ENCODE results near the gene HCAR2.

HCAR2 gene

GRCh38 chr12:122747224-122748135, 44.3 kb upstream of the HCAR2 start:
- Histone ChIP-seq H2AFZ (no peak overlapping the region), H3K36me3 (ENCODE audit: control insufficient read depth, insufficient read depth, low read length) (no peaks in the 10 kb centered on the region), H3K4me2 (ENCODE audit: low read length) (no peak overlapping the region), H3K27ac (no peak overlapping the region), H3K9ac (no peak overlapping the region), H3K9me3 (ENCODE audit: control insufficient read depth, low read length) (no peaks in the 10 kb centered on the region), H3K4me3 (ENCODE audit: low read depth, low read length) (no peak overlapping the region), H3K4me1 (no peaks in the 10 kb centered on the region), H3K27me3 (ENCODE audit: control insufficient read depth, insufficient read depth, low read length) (no peaks in the 10 kb centered on the region), H3K79me2 (no peaks in the 10 kb centered on the region)
- TF ChIP-seq, protein P1, sequence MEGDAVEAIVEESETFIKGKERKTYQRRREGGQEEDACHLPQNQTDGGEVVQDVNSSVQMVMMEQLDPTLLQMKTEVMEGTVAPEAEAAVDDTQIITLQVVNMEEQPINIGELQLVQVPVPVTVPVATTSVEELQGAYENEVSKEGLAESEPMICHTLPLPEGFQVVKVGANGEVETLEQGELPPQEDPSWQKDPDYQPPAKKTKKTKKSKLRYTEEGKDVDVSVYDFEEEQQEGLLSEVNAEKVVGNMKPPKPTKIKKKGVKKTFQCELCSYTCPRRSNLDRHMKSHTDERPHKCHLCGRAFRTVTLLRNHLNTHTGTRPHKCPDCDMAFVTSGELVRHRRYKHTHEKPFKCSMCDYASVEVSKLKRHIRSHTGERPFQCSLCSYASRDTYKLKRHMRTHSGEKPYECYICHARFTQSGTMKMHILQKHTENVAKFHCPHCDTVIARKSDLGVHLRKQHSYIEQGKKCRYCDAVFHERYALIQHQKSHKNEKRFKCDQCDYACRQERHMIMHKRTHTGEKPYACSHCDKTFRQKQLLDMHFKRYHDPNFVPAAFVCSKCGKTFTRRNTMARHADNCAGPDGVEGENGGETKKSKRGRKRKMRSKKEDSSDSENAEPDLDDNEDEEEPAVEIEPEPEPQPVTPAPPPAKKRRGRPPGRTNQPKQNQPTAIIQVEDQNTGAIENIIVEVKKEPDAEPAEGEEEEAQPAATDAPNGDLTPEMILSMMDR (IDR thresholded peaks at IDR 0.05): no peak

DNA sequence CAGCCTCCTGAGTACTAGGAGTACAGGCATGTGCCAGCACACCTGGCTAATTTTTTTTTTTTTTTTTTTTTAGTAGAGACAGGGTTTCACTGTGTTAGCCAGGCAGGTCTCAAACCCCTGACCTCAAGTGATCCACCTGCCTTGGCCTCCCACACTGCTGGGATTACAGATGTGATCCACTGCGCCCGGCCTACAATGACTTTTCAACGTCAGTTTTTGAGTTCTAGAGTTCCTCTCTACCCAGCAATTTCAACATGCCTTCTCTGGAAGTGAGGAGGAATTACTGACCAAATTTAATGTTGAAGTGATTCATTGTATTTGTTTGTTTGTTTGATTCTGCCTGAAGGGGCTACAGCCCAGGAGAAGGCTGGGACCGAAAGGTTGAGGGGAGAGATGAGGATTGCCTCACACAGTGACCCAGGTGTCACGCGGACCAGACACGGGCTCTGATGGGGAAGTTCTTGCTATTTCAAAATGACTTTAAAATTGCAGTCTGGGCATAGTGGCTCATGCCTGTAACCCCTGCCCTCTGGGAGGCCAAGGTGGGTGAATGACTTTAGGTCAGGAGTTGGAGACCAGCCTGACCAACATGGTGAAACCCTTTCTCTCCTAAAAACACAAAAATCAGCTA, 40.9 kb upstream of the HCAR2 start:
- Histone ChIP-seq H3K79me2 (no peaks in the 10 kb centered on the region), H3K9me3 (ENCODE audit: control insufficient read depth, low read length) (no peaks in the 10 kb centered on the region), H3K4me3 (ENCODE audit: low read depth, low read length) (no peak overlapping the region), H3K27me3 (ENCODE audit: control insufficient read depth, insufficient read depth, low read length) (no peaks in the 10 kb centered on the region), H3K4me1 (no peaks in the 10 kb centered on the region), H3K4me2 (ENCODE audit: low read length) (no peak overlapping the region), H3K9ac (no peak overlapping the region), H2AFZ (no peak overlapping the region), H3K36me3 (ENCODE audit: control insufficient read depth, insufficient read depth, low read length) (no peaks in the 10 kb centered on the region), H3K27ac (no peak overlapping the region)
- TF ChIP-seq, protein P1 (IDR thresholded peaks at IDR 0.05): no peak

- Histone ChIP-seq H3K4me1 (no peaks in the 10 kb centered on the region), H3K36me3 (ENCODE audit: control insufficient read depth, insufficient read depth, low read length) (no peaks in the 10 kb centered on the region), H3K9ac (no peak overlapping the region), H3K4me3 (ENCODE audit: low read depth, low read length) (no peak overlapping the region), H3K79me2 (no peaks in the 10 kb centered on the region), H3K4me2 (ENCODE audit: low read length) (no peak overlapping the region), H3K9me3 (ENCODE audit: control insufficient read depth, low read length) (no peaks in the 10 kb centered on the region), H3K27ac (no peak overlapping the region), H3K27me3 (ENCODE audit: control insufficient read depth, insufficient read depth, low read length) (no peaks in the 10 kb centered on the region), H2AFZ (no peak overlapping the region)
- TF ChIP-seq, protein P1 (IDR thresholded peaks at IDR 0.05): no peak
Observed at GRCh38 chr12:122740351-122740750, 37.2 kb upstream of the HCAR2 start.

DNA sequence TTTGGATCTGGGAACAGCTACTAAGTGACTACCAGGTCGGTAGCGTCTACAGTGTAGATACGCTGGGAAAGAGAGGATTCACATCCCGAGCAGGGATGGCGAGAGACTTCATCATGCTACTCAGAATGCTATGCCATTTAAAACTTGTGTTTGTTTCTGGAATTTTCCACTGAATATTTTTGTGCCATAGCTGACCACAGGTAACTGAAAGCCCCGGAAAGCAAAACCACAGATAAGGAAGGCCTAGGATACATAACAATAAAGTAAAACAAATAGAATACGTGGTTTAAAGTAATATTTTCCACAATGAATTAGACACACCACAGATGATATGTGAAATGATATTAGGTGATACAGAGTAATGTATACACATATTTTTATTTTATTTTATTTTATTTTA, 35.4 kb upstream of the HCAR2 start:
- TF ChIP-seq, protein P1 (IDR thresholded peaks at IDR 0.05): no peak
- H2AFZ ChIP-seq: no peak overlapping the region
- no peak overlapping the region for H3K27ac ChIP-seq
- H3K27me3 ChIP-seq (ENCODE audit: control insufficient read depth, insufficient read depth, low read length): no peaks in the 10 kb centered on the region
- no peak overlapping the region for H3K9ac ChIP-seq
- H3K9me3 ChIP-seq (ENCODE audit: control insufficient read depth, low read length): no peaks in the 10 kb centered on the region
- no peak overlapping the region for H3K4me2 ChIP-seq (ENCODE audit: low read length)
- H3K79me2 ChIP-seq: no peaks in the 10 kb centered on the region
- no peak overlapping the region for H3K4me3 ChIP-seq (ENCODE audit: low read depth, low read length)
- no peaks in the 10 kb centered on the region for H3K36me3 ChIP-seq (ENCODE audit: control insufficient read depth, insufficient read depth, low read length)
- H3K4me1 ChIP-seq: peaks cover 6% of the 10 kb centered on the region
